PC-3 (cell line): ENCODE results near the gene SH3RF3. TPM values are rescaled to one million over a fixed set of nuclear protein-coding genes. Genes with fewer than 3 reads are reported as not detected.

Source experiments
- ATAC-seq: fragments of 200-7000 bp; cut with Tn5 transposase; 2 replicates; pipeline ENCODE4 v1.9.1; 2020; ENCODE audit warnings: mild to moderate bottlenecking, moderate library complexity
- BruUV-seq: library from RNA; stranded (reverse); fragments of 400-500 nt; replicated peaks from 2 replicates; lab custom pipeline; 2021; lab: Mats Ljungman, UMichigan
- CTCF ChIA-PET: fragments of 300-600 bp; sonication (Branson Sonifier 250); formaldehyde crosslinking; loops from one replicate; lab custom pipeline; 2022; ENCODE audit warnings: antibody characterized with exemption; lab: Charles Lee
- POLR2A ChIA-PET: fragments of 300-600 bp; sonication (Branson Sonifier 250); formaldehyde crosslinking; loops from one replicate; lab custom pipeline; 2022; ENCODE audit warnings: antibody characterized with exemption; ENCODE audit not compliant: unreplicated experiment; lab: Charles Lee
- DNase-seq: peaks from one replicate; pipeline ENCODE4 v3.0.0-alpha.2; 2015
- H2AFZ ChIP-seq: fragments of 300-600 bp; sonication (generic); 2 replicates; pipeline ENCODE4 v1.6.0; 2016; ENCODE audit warnings: antibody characterized with exemption, low read length
- H3F3A ChIP-seq: fragments of 300-600 bp; sonication (generic); one replicate; pipeline ENCODE4 v1.6.0; 2017; ENCODE audit warnings: antibody characterized with exemption, low read length, control low read depth, mild to moderate bottlenecking; ENCODE audit not compliant: unreplicated experiment
- H3K27ac ChIP-seq: fragments of 300-600 bp; sonication (generic); 2 replicates; pipeline ENCODE4 v1.5.1; 2016; ENCODE audit warnings: mild to moderate bottlenecking, low read length
- H3K27me3 ChIP-seq: fragments of 300-600 bp; sonication (generic); 2 replicates; pipeline ENCODE4 v1.6.1; 2016; ENCODE audit warnings: low read length, mixed read lengths
- H3K36me3 ChIP-seq: fragments of 300-600 bp; sonication (generic); 2 replicates; pipeline ENCODE4 v1.6.1; 2016; ENCODE audit warnings: low read depth, mixed run types, low read length, mixed read lengths
- H3K4me1 ChIP-seq: fragments of 300-600 bp; sonication (generic); 2 replicates; pipeline ENCODE4 v1.5.1; 2016; ENCODE audit warnings: low read length; ENCODE audit not compliant: insufficient read depth
- H3K4me2 ChIP-seq: fragments of 300-600 bp; sonication (generic); 2 replicates; pipeline ENCODE4 v1.6.0; 2016; ENCODE audit warnings: low read length
- H3K4me3 ChIP-seq: fragments of 300-600 bp; sonication (generic); 2 replicates; pipeline ENCODE4 v1.5.1; 2016; ENCODE audit warnings: mild to moderate bottlenecking, low read length, mixed read lengths
- H3K79me2 ChIP-seq: fragments of 300-600 bp; sonication (generic); 2 replicates; pipeline ENCODE4 v1.6.1; 2017; ENCODE audit warnings: low read length, mixed read lengths
- H3K9ac ChIP-seq: fragments of 300-600 bp; sonication (generic); 2 replicates; pipeline ENCODE4 v1.6.0; 2016; ENCODE audit warnings: mild to moderate bottlenecking, low read length
- H3K9me2 ChIP-seq: fragments of 300-600 bp; sonication (generic); replicated peaks from 2 replicates; pipeline ENCODE4 v1.6.1; 2016; ENCODE audit warnings: mixed run types, low read length, mixed read lengths
- H3K9me3 ChIP-seq: fragments of 300-600 bp; sonication (generic); 2 replicates; pipeline ENCODE4 v1.6.1; 2016; ENCODE audit warnings: low read length, mixed read lengths
- H4K20me1 ChIP-seq: fragments of 300-600 bp; sonication (generic); 2 replicates; pipeline ENCODE4 v1.6.1; 2016; ENCODE audit warnings: low read length, mixed read lengths
- EZH2 ChIP-seq: fragments of 300-600 bp; sonication (generic); IDR thresholded peaks from one replicate; pipeline ENCODE4 v1.6.1; 2017; ENCODE audit warnings: antibody characterized with exemption, mild to moderate bottlenecking, low read length; ENCODE audit not compliant: unreplicated experiment
- EZH2phosphoT487 ChIP-seq: fragments of 300-600 bp; sonication (generic); IDR thresholded peaks from 2 replicates; pipeline ENCODE4 v1.6.1; 2018; ENCODE audit warnings: mild to moderate bottlenecking, antibody characterized with exemption, low read length, borderline replicate concordance
- intact Hi-C: fragments of 100-400 bp; cut with micrococcal nuclease; formaldehyde crosslinking; loops from 2 replicates; pipeline ENCODE4 v1.9.0; 2023
- total RNA-seq: library from RNA; depleted of rRNA; stranded (reverse); fragments of >200 nt; gene quantifications from 2 replicates; pipeline ENCODE4 v1.2.3, GENCODE V29; 2014
- TF ChIP-seq, protein P1 (sequence below): fragments of 300-600 bp; sonication (generic); conservative IDR thresholded peaks from 2 replicates; pipeline ENCODE4 v1.5.1; 2017; ENCODE audit warnings: antibody characterized with exemption, low read depth, mild to moderate bottlenecking, low read length

The SH3RF3 gene
- total RNA-seq, 1 experiment from 2014 or later, result 11.7 TPM

DNA sequence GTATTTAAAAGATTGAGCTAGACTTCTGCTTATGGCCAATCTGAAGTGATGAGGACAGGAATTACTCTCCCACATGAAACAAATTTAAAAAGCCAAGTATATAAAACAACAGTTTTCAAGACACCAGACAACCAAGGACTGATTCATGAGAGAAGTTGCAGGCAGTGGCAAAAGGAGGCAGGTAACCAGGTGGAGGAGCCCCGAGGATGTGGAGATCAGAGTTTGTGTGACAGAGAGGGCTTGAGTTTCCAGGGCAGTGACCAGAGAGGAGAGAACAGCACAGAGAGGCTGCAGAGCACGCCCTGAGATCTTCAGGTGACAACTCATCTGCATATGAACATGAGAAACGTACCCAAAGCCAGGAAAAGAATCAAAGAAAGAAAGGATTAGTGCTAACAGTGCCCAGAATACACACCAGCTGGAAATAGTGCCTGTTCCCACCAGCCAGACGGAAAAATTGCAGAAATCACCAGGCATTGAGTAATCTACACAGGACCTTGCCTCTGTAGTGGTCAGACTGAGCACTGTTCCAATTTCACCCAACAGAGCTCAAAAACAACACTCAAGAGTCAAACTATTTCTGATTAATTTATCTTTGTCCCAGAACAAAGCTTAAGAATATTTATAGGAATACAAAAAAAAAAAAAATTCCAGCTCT lies 311.6 kb downstream of the SH3RF3 start:
- Histone ChIP-seq H3K9ac (no peak overlapping the region), H3K4me2 (no peak overlapping the region), H3K27ac (no peak overlapping the region), H3K4me3 (no peak overlapping the region), H3K9me2 (no peaks in the 10 kb centered on the region), H3K27me3 (no peaks in the 10 kb centered on the region), H3K79me2 (no peaks in the 10 kb centered on the region), H3K36me3 (peaks cover 32% of the 10 kb centered on the region), H2AFZ (no peak overlapping the region), H4K20me1 (no peaks in the 10 kb centered on the region), H3F3A (no peaks in the 10 kb centered on the region), H3K4me1 (no peaks in the 10 kb centered on the region), H3K9me3 (peaks cover 21% of the 10 kb centered on the region; the same call in 1 of the 2 replicates)
- TF ChIP-seq EZH2 (no peak), EZH2phosphoT487 (no peak)
- TF ChIP-seq, protein P1, sequence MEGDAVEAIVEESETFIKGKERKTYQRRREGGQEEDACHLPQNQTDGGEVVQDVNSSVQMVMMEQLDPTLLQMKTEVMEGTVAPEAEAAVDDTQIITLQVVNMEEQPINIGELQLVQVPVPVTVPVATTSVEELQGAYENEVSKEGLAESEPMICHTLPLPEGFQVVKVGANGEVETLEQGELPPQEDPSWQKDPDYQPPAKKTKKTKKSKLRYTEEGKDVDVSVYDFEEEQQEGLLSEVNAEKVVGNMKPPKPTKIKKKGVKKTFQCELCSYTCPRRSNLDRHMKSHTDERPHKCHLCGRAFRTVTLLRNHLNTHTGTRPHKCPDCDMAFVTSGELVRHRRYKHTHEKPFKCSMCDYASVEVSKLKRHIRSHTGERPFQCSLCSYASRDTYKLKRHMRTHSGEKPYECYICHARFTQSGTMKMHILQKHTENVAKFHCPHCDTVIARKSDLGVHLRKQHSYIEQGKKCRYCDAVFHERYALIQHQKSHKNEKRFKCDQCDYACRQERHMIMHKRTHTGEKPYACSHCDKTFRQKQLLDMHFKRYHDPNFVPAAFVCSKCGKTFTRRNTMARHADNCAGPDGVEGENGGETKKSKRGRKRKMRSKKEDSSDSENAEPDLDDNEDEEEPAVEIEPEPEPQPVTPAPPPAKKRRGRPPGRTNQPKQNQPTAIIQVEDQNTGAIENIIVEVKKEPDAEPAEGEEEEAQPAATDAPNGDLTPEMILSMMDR, result no peak
- ATAC-seq (no peak), DNase-seq (no peak)
- intact Hi-C loops, result no loop called here
- CTCF ChIA-PET, result no interaction called here
- BruUV-seq, result no TSS peak
- POLR2A ChIA-PET, result interaction anchor here (0.7 kb wide), 1 partner anchor 75 kb away, joined by 6 read pairs; no protein-coding TSS in a partner anchor

DNA sequence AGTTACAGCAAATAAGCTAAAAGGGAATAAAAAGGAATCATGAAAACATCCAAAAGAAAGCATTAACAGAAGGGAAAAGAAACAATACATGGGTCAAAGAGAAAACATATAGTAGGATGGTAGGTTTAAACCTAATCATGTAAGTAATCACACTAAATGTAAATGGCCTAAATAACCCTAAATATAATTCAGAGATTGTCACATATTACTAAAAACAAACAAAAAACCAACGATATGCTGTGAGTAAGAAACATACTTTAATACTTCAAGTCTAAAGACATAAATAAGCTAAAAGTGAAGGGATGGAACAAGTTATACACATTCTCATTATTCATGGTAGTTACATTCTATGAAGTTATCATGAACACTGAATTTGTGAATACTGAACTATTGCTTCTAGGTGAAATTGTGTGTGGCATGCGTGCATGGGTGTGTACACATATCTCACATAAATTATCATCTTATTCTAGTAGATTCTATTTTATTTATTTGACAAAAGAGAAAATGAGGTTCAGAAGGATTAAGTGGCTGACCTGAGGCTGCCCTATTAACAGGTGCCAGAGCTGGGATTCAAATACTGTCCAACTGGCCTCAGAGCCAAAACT lies 313.8 kb downstream of the SH3RF3 start:
- intact Hi-C loops, result no loop called here
- no peak overlapping the region for H3K4me2 ChIP-seq
- POLR2A ChIA-PET, result no interaction called here
- H3K27me3 ChIP-seq, result no peaks in the 10 kb centered on the region
- ATAC-seq, result no peak
- H3F3A ChIP-seq, result no peaks in the 10 kb centered on the region
- peaks cover 21% of the 10 kb centered on the region; the same call in 1 of the 2 replicates for H3K9me3 ChIP-seq
- H3K4me3 ChIP-seq, result no peak overlapping the region
- TF ChIP-seq, protein P1, result no peak
- no peak for TF ChIP-seq EZH2phosphoT487
- no peak for TF ChIP-seq EZH2
- CTCF ChIA-PET, result no interaction called here
- no peaks in the 10 kb centered on the region for H3K9me2 ChIP-seq
- no peaks in the 10 kb centered on the region for H3K4me1 ChIP-seq
- no peak overlapping the region for H2AFZ ChIP-seq
- no TSS peak for BruUV-seq
- H3K27ac ChIP-seq, result no peak overlapping the region
- no peak for DNase-seq
- no peaks in the 10 kb centered on the region for H3K79me2 ChIP-seq
- peaks cover 30% of the 10 kb centered on the region for H3K36me3 ChIP-seq
- H4K20me1 ChIP-seq, result no peaks in the 10 kb centered on the region
- H3K9ac ChIP-seq, result no peak overlapping the region

DNA sequence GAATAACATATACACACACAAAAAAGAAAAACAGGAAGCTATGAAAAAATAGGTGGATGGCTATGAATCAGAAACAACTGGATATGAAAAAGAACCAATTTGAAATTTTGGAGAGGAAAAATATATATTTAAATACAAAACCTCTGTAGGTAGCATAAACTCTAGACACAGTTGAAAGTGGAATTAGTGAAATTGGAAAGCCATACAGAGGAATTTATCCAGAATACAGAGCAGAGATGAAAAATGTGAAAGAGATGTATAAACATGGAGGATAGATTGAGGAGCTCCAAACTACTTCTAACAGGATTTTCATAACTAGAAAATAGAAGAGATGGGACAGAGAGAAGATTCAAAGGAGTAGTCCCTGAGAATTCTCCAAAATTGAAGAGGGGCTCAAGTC lies 315.9 kb downstream of the SH3RF3 start:
- H4K20me1 ChIP-seq, result no peaks in the 10 kb centered on the region
- peaks cover 31% of the 10 kb centered on the region for H3K36me3 ChIP-seq
- BruUV-seq, result no TSS peak
- H2AFZ ChIP-seq, result no peak overlapping the region
- H3K4me2 ChIP-seq, result no peak overlapping the region
- H3K9ac ChIP-seq, result no peak overlapping the region
- no peaks in the 10 kb centered on the region for H3K9me2 ChIP-seq
- H3K4me1 ChIP-seq, result no peaks in the 10 kb centered on the region
- H3K27me3 ChIP-seq, result no peaks in the 10 kb centered on the region
- no peak overlapping the region for H3K4me3 ChIP-seq
- POLR2A ChIA-PET, result no interaction called here
- H3F3A ChIP-seq, result no peaks in the 10 kb centered on the region
- peaks cover 21% of the 10 kb centered on the region; the same call in 1 of the 2 replicates for H3K9me3 ChIP-seq
- no peaks in the 10 kb centered on the region for H3K79me2 ChIP-seq
- DNase-seq (no peak), ATAC-seq (no peak)
- CTCF ChIA-PET, result no interaction called here
- H3K27ac ChIP-seq, result no peak overlapping the region
- no peak for TF ChIP-seq EZH2phosphoT487
- TF ChIP-seq EZH2, result no peak
- TF ChIP-seq, protein P1, result no peak
- intact Hi-C loops, result no loop called here
